IPS-11a (cell line): ENCODE data around the gene MTFR1L.

ENCODE experiments used
- H3K4me3 ChIP-seq: one replicate; pipeline ENCODE4 v1.5.1; 2013; ENCODE audit warnings: low read depth, low read length, control low read depth

MTFR1L gene

GRCh38 chr1:25861316-25862286 lies 41.8 kb downstream of the MTFR1L start:
- no peak overlapping the region for H3K4me3 ChIP-seq

GRCh38 chr1:25862785-25863485 lies 43.2 kb downstream of the MTFR1L start:
- H3K4me3 ChIP-seq, result no peak overlapping the region

GRCh38 chr1:25863486-25864262 lies 43.9 kb downstream of the MTFR1L start:
- no peak overlapping the region for H3K4me3 ChIP-seq

GRCh38 chr1:25864434-25864833 lies 44.7 kb downstream of the MTFR1L start:
- H3K4me3 ChIP-seq, result no peak overlapping the region

- H3K4me3 ChIP-seq, result no peak overlapping the region
These were observed 46.5 kb downstream of the MTFR1L start for GRCh38 chr1:25866288-25866687.

GRCh38 chr1:25867210-25867991 lies 47.6 kb downstream of the MTFR1L start:
- no peak overlapping the region for H3K4me3 ChIP-seq

- H3K4me3 ChIP-seq, result no peak overlapping the region
These were observed 50.3 kb downstream of the MTFR1L start for GRCh38 chr1:25869909-25870606.

GRCh38 chr1:25870614-25871013 lies 50.9 kb downstream of the MTFR1L start:
- H3K4me3 ChIP-seq, result no peak overlapping the region

GRCh38 chr1:25871086-25871703 lies 51.4 kb downstream of the MTFR1L start:
- no peak overlapping the region for H3K4me3 ChIP-seq

GRCh38 chr1:25871704-25872494 lies 52.1 kb downstream of the MTFR1L start:
- H3K4me3 ChIP-seq, result no peak overlapping the region

GRCh38 chr1:25872713-25873112 lies 53.0 kb downstream of the MTFR1L start:
- H3K4me3 ChIP-seq, result no peak overlapping the region

GRCh38 chr1:25873120-25873519 lies 53.4 kb downstream of the MTFR1L start:
- H3K4me3 ChIP-seq, result no peak overlapping the region

GRCh38 chr1:25874209-25874608 lies 54.5 kb downstream of the MTFR1L start:
- no peak overlapping the region for H3K4me3 ChIP-seq

GRCh38 chr1:25874635-25875153 lies 54.9 kb downstream of the MTFR1L start:
- peak overlapping the region; percentile 29 for H3K4me3 ChIP-seq

- peak within 1 kb of the TSS; percentile 29 for H3K4me3 ChIP-seq
These were observed 55.6 kb downstream of the MTFR1L start, which contains the start of gene PAQR7 for GRCh38 chr1:25875154-25875855. Gene PAQR7, minus strand, starts transcription at chr1:25875708. Its CDS starts 11,869 bp downstream, at chr1:25863839.

- peak overlapping the region; percentile 29 for H3K4me3 ChIP-seq
These were observed 56.3 kb downstream of the MTFR1L start for GRCh38 chr1:25875856-25876692.

- H3K4me3 ChIP-seq, result no peak overlapping the region
These were observed 56.9 kb downstream of the MTFR1L start for GRCh38 chr1:25876693-25877077.
